ENCODE results near the gene C15orf39.

The C15orf39 gene

GRCh38 chr15:75201616-75202250 lies at the start of gene C15orf39:
Gene C15orf39, plus strand, starts transcription at chr15:75201882. Its CDS starts 4,167 bp downstream, at chr15:75206049.
- H3K4me3 ChIP-seq (ENCODE audit: low read depth, low read length), result peak within 1 kb of the TSS; percentile 81
- DNase-seq (ENCODE audit: low read depth), result peak; percentile 64

GRCh38 chr15:75152382-75153079 lies 49.2 kb upstream of the C15orf39 start:
- H3K4me3 ChIP-seq (ENCODE audit: low read depth, low read length), result no peak overlapping the region
- no peak for DNase-seq (ENCODE audit: low read depth)
- TF ChIP-seq CTCF (conservative IDR thresholded peaks at IDR 0.05; ENCODE audit: low read depth, low read length), result no peak

More at GRCh38 chr15:75201616-75202250, at the start of gene C15orf39:
- peak; percentile 39 for TF ChIP-seq CTCF (conservative IDR thresholded peaks at IDR 0.05; ENCODE audit: low read depth, low read length)

- no peak overlapping the region for H3K4me3 ChIP-seq (ENCODE audit: low read depth, low read length)
- no peak for TF ChIP-seq CTCF (conservative IDR thresholded peaks at IDR 0.05; ENCODE audit: low read depth, low read length)
- DNase-seq (ENCODE audit: low read depth), result peak; percentile 64
Measured at GRCh38 chr15:75153087-75153486, 48.6 kb upstream of the C15orf39 start.

GRCh38 chr15:75153565-75154276 lies 48.0 kb upstream of the C15orf39 start:
- TF ChIP-seq CTCF (conservative IDR thresholded peaks at IDR 0.05; ENCODE audit: low read depth, low read length), result no peak
- no peak overlapping the region for H3K4me3 ChIP-seq (ENCODE audit: low read depth, low read length)
- DNase-seq (ENCODE audit: low read depth), result no peak

GRCh38 chr15:75154461-75155062 lies 47.1 kb upstream of the C15orf39 start:
- TF ChIP-seq CTCF (conservative IDR thresholded peaks at IDR 0.05; ENCODE audit: low read depth, low read length), result no peak
- no peak overlapping the region for H3K4me3 ChIP-seq (ENCODE audit: low read depth, low read length)
- DNase-seq (ENCODE audit: low read depth), result no peak

GRCh38 chr15:75156326-75157215 lies 45.1 kb upstream of the C15orf39 start:
- no peak overlapping the region for H3K4me3 ChIP-seq (ENCODE audit: low read depth, low read length)
- DNase-seq (ENCODE audit: low read depth), result no peak
- TF ChIP-seq CTCF (conservative IDR thresholded peaks at IDR 0.05; ENCODE audit: low read depth, low read length), result no peak
